Measurements from ENCODE around the gene ENKUR.

The ENKUR gene

DNA sequence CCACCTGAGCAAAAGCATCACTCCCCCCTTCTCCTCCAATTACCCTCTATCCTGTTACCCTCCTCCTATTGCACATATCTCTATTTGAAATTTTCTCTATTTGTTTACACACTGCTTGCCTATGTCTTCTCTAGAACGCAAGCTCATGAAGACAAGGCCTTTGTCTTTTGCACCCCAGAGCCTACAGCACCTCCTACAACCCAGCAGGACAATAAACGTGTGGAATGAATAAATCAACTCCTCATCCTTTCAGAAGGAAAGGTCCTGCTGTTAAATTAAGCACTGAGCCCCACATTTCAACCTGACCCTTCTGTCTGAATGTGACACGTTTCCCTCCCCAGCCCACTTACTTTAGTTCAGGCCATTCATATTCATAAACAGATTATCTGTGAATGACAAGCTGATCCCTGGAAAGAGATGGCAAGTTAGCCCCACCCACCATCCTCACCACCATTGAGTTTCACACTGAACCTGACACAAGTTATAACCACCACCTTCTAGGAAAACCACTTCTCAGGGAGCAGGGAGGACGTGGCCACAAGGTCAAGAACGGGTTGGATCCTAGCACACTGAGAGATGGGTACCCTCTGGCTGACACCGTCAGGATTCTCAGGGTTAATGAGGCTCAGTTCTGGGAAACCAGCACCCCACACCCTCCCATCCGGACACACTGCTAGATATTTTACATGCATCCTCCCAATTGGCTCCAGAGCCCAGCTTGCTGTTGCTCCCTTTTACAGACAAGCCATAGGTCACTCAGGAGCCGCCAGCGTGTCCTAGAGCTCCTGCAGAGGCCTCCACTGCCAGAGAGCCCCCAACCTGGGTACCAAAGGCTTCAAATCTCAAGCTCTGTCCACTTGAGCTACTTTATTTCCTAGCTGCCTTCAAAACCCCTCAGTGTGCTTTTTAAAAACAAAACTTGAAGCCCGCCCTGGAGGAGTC lies 64.5 kb downstream of the ENKUR start:
- no peak for TF ChIP-seq CTCF (IDR thresholded peaks at IDR 0.05)

DNA sequence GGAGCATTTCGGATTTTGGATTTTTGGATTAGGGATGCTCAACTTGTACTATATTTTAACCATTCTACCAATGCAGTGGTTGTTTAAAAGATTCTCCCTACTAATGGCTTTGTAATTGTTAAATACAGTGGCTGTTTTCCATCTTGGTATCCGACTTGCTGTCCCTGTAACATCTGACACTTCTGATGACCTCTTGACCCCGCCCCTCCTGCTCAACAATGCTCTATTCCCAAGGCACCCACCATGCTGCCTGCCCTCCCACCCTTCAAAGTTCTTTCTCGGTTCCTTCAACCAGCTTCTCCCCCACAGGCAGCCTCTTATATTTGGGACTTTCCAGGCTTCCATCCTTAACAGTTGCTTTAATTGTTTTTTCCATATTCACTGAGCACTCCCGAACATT lies 65.5 kb downstream of the ENKUR start:
- no peak for TF ChIP-seq CTCF (IDR thresholded peaks at IDR 0.05)

DNA sequence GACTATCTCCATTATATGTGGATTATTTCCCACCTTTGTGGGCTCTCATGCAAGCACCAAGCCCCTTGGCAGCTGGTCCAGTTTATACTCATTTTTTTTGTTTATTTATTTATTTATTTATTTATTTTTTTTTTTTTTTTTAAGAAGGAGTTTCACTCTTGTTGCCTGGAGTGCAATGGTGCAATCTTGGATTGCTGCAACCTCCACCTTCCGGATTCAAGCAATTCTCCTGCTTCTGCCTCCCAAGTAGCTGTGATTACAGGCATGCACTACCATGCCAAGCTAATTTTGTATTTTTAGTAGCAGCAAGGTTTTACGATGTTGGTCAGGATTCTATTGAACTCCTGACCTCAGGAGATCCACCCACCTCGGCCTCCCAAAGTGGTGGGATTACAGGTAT lies 66.3 kb downstream of the ENKUR start:
- no peak for TF ChIP-seq CTCF (IDR thresholded peaks at IDR 0.05)

- no peak for TF ChIP-seq CTCF (IDR thresholded peaks at IDR 0.05)
Measured at GRCh38 chr10:24947304-24948097, 68.5 kb downstream of the ENKUR start.

GRCh38 chr10:24944512-24945255 lies 71.3 kb downstream of the ENKUR start:
- no peak for TF ChIP-seq CTCF (IDR thresholded peaks at IDR 0.05)

DNA sequence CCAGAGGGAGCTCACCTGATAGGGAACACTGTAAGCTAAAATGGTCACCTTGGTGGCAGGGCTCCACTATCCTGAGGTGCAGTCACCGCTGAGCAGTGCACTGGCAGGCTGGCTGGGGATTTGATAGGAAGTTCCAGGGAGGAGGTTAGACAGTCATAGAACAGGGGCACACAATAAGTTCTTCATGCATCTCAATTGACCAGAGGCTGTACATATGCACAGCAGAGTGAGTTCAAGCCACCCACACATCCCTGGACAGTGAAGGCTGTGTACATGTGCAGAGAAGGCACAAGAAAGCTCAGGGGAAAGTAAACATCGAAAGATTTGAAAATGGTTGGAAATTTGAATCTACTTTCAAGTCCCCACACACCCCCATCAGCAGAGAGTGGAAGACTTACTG lies 77.4 kb downstream of the ENKUR start:
- no peak for TF ChIP-seq CTCF (IDR thresholded peaks at IDR 0.05)

DNA sequence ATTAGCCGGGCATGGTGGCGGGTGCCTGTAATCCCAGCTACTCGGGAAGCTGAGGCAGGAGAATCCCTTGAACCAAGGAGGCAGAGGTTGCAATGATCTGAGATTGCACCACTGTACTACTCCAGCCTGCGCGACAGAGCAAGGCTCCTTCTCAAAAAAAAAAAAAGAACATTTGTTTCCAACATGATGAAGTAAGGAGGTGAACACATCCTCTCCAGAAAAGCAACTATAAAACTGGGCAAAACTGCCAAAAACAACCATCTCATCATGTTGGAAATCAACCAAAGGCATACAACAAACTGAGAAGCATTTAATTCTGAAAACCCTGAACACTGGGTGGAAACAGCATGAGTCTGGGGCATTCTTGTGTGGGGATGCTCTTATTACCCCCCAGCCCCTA lies 77.9 kb downstream of the ENKUR start:
- no peak for TF ChIP-seq CTCF (IDR thresholded peaks at IDR 0.05)
